Fibroblast of villous mesenchyme (primary cell): ENCODE measurements around the gene CHD8. TPM values are rescaled to one million over a fixed set of nuclear protein-coding genes. Genes with fewer than 3 reads are reported as not detected.

Experiments
- DNase-seq: peaks from one replicate; pipeline ENCODE4 v3.0.0-alpha.2; 2010; ENCODE audit warnings: low read depth
- H3K4me3 ChIP-seq: 2 replicates; pipeline ENCODE4 v1.5.1; 2011; ENCODE audit warnings: low read depth, mild to moderate bottlenecking, low read length
- total RNA-seq: library from RNA; depleted of rRNA; stranded (reverse); fragments of >200 nt; gene quantifications from 2 replicates; pipeline ENCODE4 v1.2.3, GENCODE V29; 2012
- TF ChIP-seq, protein P1 (sequence below): IDR thresholded peaks from 2 replicates; pipeline ENCODE4 v1.5.1; 2012; ENCODE audit warnings: low read depth, mild to moderate bottlenecking, low read length; ENCODE audit not compliant: insufficient read depth

The CHD8 gene, protein sequence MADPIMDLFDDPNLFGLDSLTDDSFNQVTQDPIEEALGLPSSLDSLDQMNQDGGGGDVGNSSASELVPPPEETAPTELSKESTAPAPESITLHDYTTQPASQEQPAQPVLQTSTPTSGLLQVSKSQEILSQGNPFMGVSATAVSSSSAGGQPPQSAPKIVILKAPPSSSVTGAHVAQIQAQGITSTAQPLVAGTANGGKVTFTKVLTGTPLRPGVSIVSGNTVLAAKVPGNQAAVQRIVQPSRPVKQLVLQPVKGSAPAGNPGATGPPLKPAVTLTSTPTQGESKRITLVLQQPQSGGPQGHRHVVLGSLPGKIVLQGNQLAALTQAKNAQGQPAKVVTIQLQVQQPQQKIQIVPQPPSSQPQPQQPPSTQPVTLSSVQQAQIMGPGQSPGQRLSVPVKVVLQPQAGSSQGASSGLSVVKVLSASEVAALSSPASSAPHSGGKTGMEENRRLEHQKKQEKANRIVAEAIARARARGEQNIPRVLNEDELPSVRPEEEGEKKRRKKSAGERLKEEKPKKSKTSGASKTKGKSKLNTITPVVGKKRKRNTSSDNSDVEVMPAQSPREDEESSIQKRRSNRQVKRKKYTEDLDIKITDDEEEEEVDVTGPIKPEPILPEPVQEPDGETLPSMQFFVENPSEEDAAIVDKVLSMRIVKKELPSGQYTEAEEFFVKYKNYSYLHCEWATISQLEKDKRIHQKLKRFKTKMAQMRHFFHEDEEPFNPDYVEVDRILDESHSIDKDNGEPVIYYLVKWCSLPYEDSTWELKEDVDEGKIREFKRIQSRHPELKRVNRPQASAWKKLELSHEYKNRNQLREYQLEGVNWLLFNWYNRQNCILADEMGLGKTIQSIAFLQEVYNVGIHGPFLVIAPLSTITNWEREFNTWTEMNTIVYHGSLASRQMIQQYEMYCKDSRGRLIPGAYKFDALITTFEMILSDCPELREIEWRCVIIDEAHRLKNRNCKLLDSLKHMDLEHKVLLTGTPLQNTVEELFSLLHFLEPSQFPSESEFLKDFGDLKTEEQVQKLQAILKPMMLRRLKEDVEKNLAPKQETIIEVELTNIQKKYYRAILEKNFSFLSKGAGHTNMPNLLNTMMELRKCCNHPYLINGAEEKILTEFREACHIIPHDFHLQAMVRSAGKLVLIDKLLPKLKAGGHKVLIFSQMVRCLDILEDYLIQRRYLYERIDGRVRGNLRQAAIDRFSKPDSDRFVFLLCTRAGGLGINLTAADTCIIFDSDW (N-terminal part only)
- total RNA-seq = 59.3 and 85.1 TPM in 2 replicates

DNA sequence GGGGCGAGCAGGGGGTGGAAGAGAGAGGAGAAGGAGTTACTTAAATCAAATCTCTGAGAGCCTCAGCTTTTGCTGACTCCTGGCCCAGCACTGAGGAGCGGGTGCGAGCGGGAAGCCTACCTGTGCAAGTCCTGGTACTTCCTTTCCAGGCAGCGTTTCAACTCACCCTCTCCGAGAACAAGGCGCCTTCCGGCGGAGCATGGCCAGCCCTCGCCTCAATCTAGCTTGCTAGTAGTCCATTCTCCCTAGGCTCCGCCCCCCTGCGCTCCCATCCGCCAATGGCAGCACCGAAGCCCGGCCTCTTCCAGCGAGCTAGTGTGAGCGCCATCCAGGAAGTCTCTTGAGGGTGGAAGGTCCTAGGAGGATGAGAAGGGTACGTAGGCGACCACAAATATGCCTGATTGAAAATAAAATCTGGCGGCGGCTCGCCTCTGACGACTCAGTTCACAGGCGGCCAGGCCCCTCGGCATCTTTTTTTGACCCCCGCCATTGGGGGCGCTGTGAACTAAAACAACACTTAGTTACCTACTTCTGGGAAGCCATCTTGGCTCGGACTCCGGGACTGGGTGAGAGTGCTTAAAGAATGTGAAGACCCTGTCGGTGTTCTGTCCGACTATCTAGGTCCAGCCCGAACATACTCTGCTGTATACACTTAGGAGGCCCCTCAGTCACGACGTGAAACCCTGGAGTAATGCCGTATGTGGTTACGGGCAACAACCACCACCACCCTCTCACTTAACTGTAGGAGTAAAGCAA is at the start of gene CHD8:
Gene CHD8 (minus strand): TSS at position 212 of the 756 bp plus-strand sequence. CDS start 24,480 bp downstream, outside the sequence.
- H3K4me3 ChIP-seq = peak within 1 kb of the TSS; percentile 96
- peak; percentile 100 for DNase-seq
- TF ChIP-seq, protein P1, sequence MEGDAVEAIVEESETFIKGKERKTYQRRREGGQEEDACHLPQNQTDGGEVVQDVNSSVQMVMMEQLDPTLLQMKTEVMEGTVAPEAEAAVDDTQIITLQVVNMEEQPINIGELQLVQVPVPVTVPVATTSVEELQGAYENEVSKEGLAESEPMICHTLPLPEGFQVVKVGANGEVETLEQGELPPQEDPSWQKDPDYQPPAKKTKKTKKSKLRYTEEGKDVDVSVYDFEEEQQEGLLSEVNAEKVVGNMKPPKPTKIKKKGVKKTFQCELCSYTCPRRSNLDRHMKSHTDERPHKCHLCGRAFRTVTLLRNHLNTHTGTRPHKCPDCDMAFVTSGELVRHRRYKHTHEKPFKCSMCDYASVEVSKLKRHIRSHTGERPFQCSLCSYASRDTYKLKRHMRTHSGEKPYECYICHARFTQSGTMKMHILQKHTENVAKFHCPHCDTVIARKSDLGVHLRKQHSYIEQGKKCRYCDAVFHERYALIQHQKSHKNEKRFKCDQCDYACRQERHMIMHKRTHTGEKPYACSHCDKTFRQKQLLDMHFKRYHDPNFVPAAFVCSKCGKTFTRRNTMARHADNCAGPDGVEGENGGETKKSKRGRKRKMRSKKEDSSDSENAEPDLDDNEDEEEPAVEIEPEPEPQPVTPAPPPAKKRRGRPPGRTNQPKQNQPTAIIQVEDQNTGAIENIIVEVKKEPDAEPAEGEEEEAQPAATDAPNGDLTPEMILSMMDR = peak; percentile 49

DNA sequence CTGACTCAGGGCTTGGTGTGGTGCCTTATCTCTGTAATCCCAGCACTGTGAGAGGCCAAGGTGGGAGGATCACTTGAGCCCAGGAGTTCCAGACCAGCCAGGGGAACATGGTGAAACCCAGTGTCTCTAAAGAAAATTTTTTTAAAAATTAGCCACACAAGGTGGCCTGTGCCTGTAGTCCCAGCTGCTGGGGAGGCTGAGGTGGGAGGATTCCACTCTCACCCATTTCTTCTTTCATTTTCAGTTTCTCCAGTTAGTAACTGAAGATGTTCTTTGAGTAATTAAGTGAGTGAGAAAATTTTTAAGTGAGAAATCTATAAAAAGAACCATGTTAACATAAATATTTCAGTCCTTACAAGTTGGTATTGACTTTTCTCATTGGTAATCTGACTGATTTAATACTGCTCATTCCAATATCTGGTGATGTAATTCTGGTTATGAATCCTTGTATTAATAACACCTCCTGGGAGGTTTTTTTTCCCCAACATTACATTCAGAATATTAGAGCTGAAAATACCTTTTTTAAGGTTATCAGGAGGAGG is 49.2 kb upstream of the CHD8 start:
- peak; percentile 30 for DNase-seq
- no peak overlapping the region for H3K4me3 ChIP-seq
- TF ChIP-seq, protein P1 = no peak

DNA sequence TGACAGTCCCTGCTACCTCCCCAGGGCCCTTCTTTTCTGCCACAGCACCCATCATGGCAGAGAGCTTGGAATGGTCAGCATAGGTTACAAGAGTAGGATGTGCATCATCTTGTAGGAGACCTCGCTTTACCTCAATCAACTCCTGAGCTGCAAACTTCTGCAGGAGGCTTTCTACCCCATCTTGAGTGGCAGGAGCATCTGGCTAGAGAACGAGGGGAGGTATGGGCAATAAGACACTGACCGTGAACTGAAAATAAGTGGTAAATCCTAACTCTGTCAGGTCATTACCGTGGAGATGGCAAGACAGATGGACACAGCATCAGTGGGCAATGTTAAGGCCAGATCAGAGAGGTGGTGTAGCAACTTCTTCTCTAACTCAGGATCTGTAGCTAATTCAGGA is 47.5 kb upstream of the CHD8 start:
- no peak overlapping the region for H3K4me3 ChIP-seq
- TF ChIP-seq, protein P1 = no peak
- DNase-seq = no peak

DNA sequence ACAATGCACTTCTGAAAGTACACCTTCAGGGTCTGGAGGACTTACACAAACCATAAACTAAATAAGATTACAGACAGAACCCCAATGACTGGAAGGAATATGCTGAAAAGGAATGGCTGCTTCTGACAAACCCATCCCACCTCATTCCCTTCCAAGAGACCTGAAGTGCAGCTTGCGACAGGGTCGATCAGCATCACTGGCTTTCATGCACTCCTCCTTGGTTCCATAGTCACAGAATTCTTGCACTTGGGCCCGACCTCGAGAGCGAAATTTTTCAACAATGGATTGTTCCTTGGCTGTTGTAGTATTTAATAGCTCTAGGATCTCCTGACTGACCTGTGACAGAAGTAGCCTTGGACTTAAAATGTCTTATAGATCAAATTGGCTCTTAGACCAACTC is 45.6 kb upstream of the CHD8 start:
- DNase-seq = no peak
- TF ChIP-seq, protein P1 = no peak

DNA sequence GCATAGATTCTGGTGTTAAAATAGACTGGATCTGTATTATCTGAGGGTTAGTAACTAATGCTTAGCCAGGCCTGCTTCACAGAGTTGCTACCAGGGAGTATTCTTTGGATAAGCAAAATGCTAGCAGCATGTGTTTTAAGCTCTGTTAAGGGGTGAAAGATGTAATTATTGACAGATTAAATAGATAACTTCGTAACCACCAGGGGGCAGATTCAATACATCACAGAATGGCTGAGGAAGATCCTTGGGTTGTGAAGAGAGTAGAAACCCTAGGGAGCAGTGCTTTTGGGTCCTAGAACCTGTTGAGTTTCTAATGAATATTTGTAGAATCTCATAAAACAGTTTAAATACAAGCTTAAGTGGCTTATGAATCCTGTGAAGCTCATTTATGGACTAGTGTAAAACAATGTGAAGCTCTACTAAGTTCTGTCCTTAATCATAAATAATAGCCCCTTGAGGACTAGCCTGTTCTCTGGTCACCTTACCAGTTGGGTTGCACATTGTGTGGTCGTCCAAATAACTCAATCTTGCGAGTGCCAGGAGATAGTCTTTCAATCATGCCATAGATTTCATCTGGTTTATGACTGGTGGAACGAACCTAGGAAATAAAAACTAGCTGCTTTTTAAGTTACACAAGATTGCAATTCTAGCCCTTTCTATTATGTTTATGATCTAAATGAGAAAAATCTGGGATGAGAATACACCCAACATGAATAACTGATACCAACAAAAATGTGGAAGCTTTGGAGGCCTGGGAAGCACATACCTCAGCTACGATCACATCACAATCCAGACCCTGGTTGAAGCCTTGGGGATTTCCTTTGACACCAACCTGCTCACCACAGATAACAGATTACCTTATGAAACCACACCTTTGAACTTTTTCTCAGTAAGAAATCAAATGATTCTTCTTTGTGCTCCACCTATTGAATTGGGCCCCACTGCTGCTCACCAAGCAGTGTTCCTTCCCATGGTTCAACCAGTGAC is 42.9 kb upstream of the CHD8 start:
- TF ChIP-seq, protein P1 = peak; percentile 47
- H3K4me3 ChIP-seq = no peak overlapping the region
- DNase-seq = peak; percentile 59

More for the DNA sequence above, 45.6 kb upstream of the CHD8 start:
- H3K4me3 ChIP-seq = no peak overlapping the region
